HUES48 (cell line): ENCODE data around the gene PHF10.

ENCODE experiments used
- H3K27ac ChIP-seq: one replicate; pipeline ENCODE4 v1.7.0; 2013; ENCODE audit warnings: low read depth, low read length, inconsistent platforms
- H3K27me3 ChIP-seq: 2 replicates; pipeline ENCODE4 v1.6.1; 2013; ENCODE audit warnings: mild to moderate bottlenecking, low read length; ENCODE audit not compliant: control insufficient read depth, insufficient read depth
- H3K36me3 ChIP-seq: 2 replicates; pipeline ENCODE4 v1.6.1; 2013; ENCODE audit warnings: low read length; ENCODE audit not compliant: control insufficient read depth, insufficient read depth
- H3K4me1 ChIP-seq: 2 replicates; pipeline ENCODE4 v1.6.1; 2013; ENCODE audit warnings: mild to moderate bottlenecking, low read length; ENCODE audit not compliant: control insufficient read depth, insufficient read depth
- H3K4me3 ChIP-seq: 2 replicates; pipeline ENCODE4 v1.5.1; 2013; ENCODE audit warnings: mild to moderate bottlenecking, low read depth, low read length
- H3K9ac ChIP-seq: 2 replicates; pipeline ENCODE4 v1.6.1; 2013; ENCODE audit warnings: mild to moderate bottlenecking, low read depth, low read length, moderate library complexity
- H3K9me3 ChIP-seq: 2 replicates; pipeline ENCODE4 v1.6.1; 2013; ENCODE audit warnings: low read length; ENCODE audit not compliant: control insufficient read depth, insufficient read depth

PHF10 gene

DNA sequence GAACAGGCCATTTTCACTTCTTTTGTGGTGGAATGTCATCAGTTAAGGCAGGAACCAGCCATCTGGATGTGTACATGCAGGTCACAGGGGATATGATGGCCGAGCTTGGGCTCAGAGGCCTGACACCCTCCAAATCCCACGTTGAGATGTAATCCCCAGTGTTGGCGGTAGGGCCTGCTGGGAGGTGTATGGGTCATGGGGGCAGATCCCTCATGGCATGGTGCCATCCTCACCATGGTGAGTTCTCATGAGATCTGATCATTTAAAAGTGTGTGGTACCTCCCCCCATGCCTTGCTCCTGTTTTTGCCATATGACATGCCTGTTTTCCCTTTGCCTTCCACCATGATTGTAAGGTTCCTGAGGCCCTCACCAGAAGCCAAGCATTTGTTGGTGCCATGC is 49.3 kb downstream of the PHF10 start:
- peaks cover 47% of the 10 kb centered on the region for H3K36me3 ChIP-seq
- H3K9ac ChIP-seq: no peak overlapping the region
- H3K4me3 ChIP-seq: no peak overlapping the region
- no peak overlapping the region for H3K27ac ChIP-seq
- no peaks in the 10 kb centered on the region for H3K4me1 ChIP-seq
- H3K27me3 ChIP-seq: no peaks in the 10 kb centered on the region
- no peaks in the 10 kb centered on the region for H3K9me3 ChIP-seq

DNA sequence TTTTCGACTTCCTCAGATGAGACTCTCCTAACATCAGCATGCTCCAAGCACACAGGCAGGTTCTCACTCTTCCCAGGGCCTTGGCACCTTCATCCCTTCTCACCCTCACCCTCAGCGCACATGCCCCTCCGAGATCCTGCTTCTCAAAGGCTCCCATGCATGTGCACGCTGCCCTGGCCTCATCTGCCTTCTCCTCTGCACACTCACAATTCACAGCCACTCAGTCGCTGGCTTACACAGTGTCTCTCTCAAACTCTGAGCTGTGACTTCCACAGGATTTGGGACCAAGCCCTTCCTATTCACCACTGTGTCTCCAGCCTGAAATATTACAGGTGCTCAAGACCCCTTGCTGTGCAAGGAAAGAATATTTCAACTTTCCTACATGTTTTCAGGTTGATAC is 52.7 kb downstream of the PHF10 start:
- H3K9me3 ChIP-seq: no peaks in the 10 kb centered on the region
- H3K27ac ChIP-seq: no peak overlapping the region
- H3K36me3 ChIP-seq: peaks cover 55% of the 10 kb centered on the region
- H3K9ac ChIP-seq: no peak overlapping the region
- no peaks in the 10 kb centered on the region for H3K27me3 ChIP-seq
- H3K4me1 ChIP-seq: peaks cover 6% of the 10 kb centered on the region; the same call in 1 of the 2 replicates
- no peak overlapping the region for H3K4me3 ChIP-seq

DNA sequence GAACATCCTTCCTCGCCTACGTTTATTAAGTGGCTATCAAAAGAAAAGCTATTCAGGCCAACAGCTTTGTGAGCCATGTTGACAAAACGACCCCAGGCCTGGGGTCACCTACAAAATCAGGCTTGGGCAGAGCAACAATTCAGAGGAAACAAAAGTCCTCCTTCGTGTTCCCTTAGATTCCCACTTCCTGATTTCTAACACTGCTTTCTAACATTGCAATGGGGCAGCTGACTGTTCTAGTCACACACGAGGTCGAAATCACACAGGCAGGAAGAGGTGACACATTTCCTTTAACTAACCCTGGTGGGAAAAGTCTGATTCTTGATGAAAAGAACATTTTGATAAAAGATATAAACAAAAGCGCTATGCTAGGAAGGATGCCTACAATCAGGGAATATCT is 54.4 kb downstream of the PHF10 start:
- H3K9me3 ChIP-seq: no peaks in the 10 kb centered on the region
- peaks cover 71% of the 10 kb centered on the region for H3K36me3 ChIP-seq

DNA sequence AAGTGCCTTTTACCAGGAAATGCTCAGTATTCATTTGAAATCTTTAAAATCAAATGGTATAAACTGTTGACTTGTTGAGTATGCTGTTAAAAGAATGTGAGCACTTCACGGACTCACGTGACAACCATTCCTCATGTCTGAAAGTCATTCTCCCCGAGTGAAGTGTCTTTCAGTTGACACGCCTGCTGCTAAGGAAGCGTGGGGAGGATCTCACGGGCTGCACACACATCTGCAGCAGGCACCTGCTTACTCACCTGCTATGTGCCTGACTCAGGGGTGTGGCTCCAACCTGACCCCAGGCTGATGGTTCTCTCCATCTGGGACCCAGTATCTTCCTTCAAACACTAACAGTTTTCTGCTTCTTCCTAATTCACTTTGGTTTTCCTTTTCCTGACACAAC is 55.2 kb downstream of the PHF10 start:
- Histone ChIP-seq H3K4me3 (no peak overlapping the region), H3K4me1 (peaks cover 6% of the 10 kb centered on the region; the same call in 1 of the 2 replicates), H3K9ac (no peak overlapping the region), H3K9me3 (no peaks in the 10 kb centered on the region), H3K36me3 (peaks cover 76% of the 10 kb centered on the region), H3K27ac (no peak overlapping the region), H3K27me3 (no peaks in the 10 kb centered on the region)

More for the DNA sequence above, 54.4 kb downstream of the PHF10 start:
- Histone ChIP-seq H3K4me1 (peaks cover 6% of the 10 kb centered on the region; the same call in 1 of the 2 replicates), H3K9ac (no peak overlapping the region), H3K27me3 (no peaks in the 10 kb centered on the region), H3K4me3 (no peak overlapping the region), H3K27ac (no peak overlapping the region)

DNA sequence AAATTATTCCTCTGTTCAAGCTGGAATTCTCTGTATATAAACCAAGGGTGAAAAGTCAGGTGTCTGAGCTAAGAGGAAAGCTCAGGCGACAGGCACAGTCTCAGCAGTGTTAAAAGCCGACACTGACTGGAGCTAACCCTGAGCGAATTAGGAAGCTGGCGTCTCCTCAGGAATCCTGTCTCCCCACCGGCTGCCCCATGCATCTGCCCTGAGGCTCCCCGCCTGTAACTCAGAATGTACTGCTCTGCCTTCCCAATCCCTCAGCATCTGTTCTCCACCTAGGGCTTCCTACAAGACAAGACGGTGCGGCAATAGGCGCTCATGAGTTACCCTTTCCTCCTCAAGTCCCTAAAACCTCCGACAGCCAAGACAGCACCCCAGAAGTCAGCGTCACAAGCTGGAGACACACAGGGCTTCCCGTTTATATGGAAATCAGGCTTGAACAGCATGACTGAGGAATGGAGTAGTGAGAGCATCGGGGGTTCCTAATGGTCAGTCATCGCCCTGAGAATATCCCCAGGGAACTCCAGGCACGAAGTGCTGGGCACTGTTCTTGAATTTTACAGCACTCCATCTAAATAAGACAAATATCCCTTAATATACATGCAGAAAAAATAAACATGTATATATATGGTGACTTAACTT is 56.0 kb downstream of the PHF10 start:
- Histone ChIP-seq H3K4me3 (no peak overlapping the region), H3K27ac (peak overlapping the region; percentile 3), H3K27me3 (no peaks in the 10 kb centered on the region), H3K36me3 (peaks cover 84% of the 10 kb centered on the region), H3K9ac (no peak overlapping the region), H3K4me1 (peaks cover 6% of the 10 kb centered on the region; the same call in 1 of the 2 replicates), H3K9me3 (no peaks in the 10 kb centered on the region)

DNA sequence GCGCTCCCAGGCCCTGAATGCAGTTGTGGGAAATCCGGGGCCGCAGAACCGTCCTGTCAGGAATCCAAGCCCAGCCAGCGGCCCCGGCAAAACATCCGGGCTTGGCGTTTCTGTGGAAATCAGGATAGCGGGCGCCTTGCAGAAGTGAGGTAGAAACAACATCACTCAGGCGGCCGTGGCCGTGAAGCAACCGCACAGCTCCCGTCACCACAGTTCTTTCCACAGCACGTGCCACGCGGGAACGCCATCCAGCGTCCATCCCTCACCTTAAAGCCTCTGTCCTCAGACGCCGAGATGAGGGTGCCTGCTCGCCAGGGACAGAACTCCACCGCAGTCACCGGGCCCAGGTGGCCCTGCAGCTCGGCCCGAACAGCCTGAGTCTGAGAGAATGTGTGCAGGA is 56.6 kb downstream of the PHF10 start:
- H3K4me3 ChIP-seq: no peak overlapping the region
- H3K36me3 ChIP-seq: peaks cover 90% of the 10 kb centered on the region
- no peak overlapping the region for H3K27ac ChIP-seq
- no peak overlapping the region for H3K9ac ChIP-seq
- no peaks in the 10 kb centered on the region for H3K27me3 ChIP-seq
- peaks cover 6% of the 10 kb centered on the region; the same call in 1 of the 2 replicates for H3K4me1 ChIP-seq
- no peaks in the 10 kb centered on the region for H3K9me3 ChIP-seq

DNA sequence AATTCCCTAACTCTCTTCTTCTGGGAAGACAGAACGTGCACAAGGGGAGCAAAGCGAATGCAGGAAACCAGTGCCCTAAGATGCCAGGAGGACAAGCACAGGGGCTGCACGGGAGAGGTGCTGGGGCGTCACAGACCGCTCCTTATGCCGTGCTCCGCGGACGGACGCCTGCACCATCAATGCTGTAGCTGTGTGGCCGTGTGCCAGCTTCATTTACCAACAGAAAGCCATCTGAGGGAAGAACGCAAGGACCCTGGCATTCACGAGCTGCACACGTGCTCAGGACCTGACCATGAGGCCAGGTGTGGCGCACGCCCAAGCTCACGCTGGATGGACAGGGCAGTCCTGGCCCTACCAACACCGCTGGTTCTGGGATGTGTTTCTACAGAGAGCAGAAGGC is 57.9 kb downstream of the PHF10 start:
- Histone ChIP-seq H3K36me3 (peaks cover 92% of the 10 kb centered on the region), H3K27ac (no peak overlapping the region), H3K4me1 (peaks cover 6% of the 10 kb centered on the region; the same call in 1 of the 2 replicates), H3K9ac (no peak overlapping the region), H3K9me3 (no peaks in the 10 kb centered on the region), H3K27me3 (no peaks in the 10 kb centered on the region), H3K4me3 (no peak overlapping the region)

DNA sequence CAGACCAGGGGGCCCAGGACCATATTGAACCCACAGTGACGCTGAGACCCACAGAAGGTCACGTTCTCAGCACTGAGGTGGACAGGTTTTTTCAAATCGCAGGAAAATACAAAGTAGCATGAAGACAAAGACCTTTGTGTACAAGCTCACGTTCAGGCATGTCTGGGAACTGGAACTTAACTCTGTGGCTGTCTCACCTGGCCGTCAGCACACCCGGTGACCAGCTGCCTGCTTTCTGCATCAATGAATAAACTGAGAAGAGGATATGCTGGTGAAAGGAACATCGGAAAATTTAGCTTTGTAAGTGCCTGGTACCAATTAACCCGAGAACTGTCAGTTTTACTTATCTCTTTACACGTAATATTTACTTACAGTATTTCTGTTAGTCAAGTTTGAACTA is 59.0 kb downstream of the PHF10 start:
- no peak overlapping the region for H3K27ac ChIP-seq
- no peaks in the 10 kb centered on the region for H3K9me3 ChIP-seq
- H3K27me3 ChIP-seq: no peaks in the 10 kb centered on the region
- peaks cover 6% of the 10 kb centered on the region; the same call in 1 of the 2 replicates for H3K4me1 ChIP-seq
- H3K36me3 ChIP-seq: peaks cover 91% of the 10 kb centered on the region
- no peak overlapping the region for H3K4me3 ChIP-seq
- no peak overlapping the region for H3K9ac ChIP-seq

DNA sequence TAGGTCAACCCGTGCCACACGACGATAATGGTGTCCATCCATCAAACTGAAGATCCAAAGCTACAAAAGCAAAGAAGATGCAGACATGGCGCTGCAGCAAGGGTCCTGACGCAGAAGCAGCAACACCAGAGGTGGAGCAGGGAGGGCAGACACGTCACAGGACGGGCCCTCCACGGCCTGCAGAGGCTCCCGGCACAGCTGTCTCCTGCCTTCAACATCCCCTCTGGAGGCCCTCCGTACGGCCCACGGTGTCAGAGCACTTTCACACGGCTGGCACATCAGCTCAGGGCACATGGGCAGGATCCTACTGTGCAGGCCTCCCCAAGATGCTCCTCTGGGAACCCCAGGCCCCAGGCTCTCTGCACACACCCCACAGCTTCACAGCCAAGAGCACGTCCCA is 60.1 kb downstream of the PHF10 start:
- H3K36me3 ChIP-seq: peaks cover 90% of the 10 kb centered on the region
- H3K4me3 ChIP-seq: no peak overlapping the region
- H3K9me3 ChIP-seq: no peaks in the 10 kb centered on the region
- no peaks in the 10 kb centered on the region for H3K27me3 ChIP-seq
- no peak overlapping the region for H3K27ac ChIP-seq
- H3K9ac ChIP-seq: no peak overlapping the region
- peaks cover 6% of the 10 kb centered on the region; the same call in 1 of the 2 replicates for H3K4me1 ChIP-seq

DNA sequence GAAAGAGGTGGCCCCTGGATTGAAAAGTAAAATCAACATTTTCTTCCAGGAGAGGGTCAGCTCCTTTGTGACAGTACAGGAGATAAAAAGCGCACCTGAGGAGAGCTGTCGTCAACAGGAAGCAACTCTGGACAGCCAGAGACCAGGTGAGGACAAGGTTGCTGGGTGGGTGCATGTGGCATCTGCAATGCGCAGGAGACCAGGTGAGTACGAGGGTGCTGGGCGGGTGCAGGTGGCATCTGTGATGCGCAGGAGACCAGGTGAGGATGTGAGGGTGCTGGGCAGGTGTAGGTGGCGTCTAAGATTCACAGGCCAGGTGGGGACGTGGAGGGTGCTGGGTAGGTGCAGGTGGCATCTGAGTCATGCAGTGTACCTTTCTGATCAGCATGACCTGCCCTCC is 60.8 kb downstream of the PHF10 start:
- Histone ChIP-seq H3K9ac (no peak overlapping the region), H3K27ac (no peak overlapping the region), H3K4me1 (no peaks in the 10 kb centered on the region), H3K27me3 (no peaks in the 10 kb centered on the region), H3K9me3 (no peaks in the 10 kb centered on the region), H3K4me3 (no peak overlapping the region), H3K36me3 (peaks cover 88% of the 10 kb centered on the region)

DNA sequence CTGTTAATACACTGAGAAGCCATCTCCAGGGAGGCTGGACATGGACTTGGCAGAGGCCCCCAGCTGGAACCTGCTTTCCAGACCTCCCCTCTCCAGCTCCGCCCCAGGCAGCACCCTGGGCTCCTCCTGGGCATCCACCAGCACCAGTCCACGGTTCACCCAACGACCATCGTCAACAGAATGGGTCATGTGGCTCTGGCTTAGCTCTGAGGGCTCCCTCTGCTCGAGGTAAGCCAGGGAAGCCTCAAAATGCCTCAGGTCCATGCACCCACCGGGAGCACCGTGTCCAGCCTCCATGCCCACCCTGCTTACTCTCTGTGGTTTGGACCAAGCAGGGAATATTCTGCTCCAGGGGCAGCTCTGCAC is 62.9 kb downstream of the PHF10 start:
- Histone ChIP-seq H3K27me3 (no peaks in the 10 kb centered on the region), H3K9ac (no peak overlapping the region), H3K36me3 (peaks cover 91% of the 10 kb centered on the region), H3K27ac (no peak overlapping the region), H3K4me3 (no peak overlapping the region), H3K4me1 (no peaks in the 10 kb centered on the region), H3K9me3 (no peaks in the 10 kb centered on the region)
